HepG2 (cell line): ENCODE results near the gene LCN12. TPM values are rescaled to one million over a fixed set of nuclear protein-coding genes. Genes with fewer than 3 reads are reported as not detected.

Experiments used
- BRD4 ChIP-seq: sonication (generic); formaldehyde crosslinking; IDR thresholded peaks from 2 replicates; pipeline ENCODE4 v1.4.0; 2020; ENCODE audit warnings: missing genetic modification reagents
- EEA1 ChIP-seq: sonication (generic); formaldehyde crosslinking; IDR thresholded peaks from 2 replicates; pipeline ENCODE4 v1.5.1; 2020; ENCODE audit warnings: mild to moderate bottlenecking, missing genetic modification reagents, borderline replicate concordance
- HES4 ChIP-seq: sonication (generic); formaldehyde crosslinking; IDR thresholded peaks from 2 replicates; pipeline ENCODE4 v1.9.0; 2021; ENCODE audit warnings: mild to moderate bottlenecking, missing genetic modification reagents, borderline replicate concordance
- HMGA1 ChIP-seq: sonication (generic); formaldehyde crosslinking; conservative IDR thresholded peaks from 2 replicates; pipeline ENCODE4 v1.4.0; 2020; ENCODE audit warnings: missing genetic modification reagents
- MTF1 ChIP-seq: sonication (generic); formaldehyde crosslinking; IDR thresholded peaks from 2 replicates; pipeline ENCODE4 v1.5.0; 2020; ENCODE audit warnings: missing genetic modification reagents
- RAD21 ChIP-seq: fragments of 450-650 bp; formaldehyde crosslinking; IDR thresholded peaks from 2 replicates; pipeline ENCODE4 v1.5.0; 2020; ENCODE audit warnings: mild to moderate bottlenecking
- SOX5 ChIP-seq: IDR thresholded peaks from 2 replicates; pipeline ENCODE4 v1.6.1; 2016; ENCODE audit warnings: borderline replicate concordance
- SP4 ChIP-seq: sonication (generic); formaldehyde crosslinking; IDR thresholded peaks from 2 replicates; pipeline ENCODE4 v1.8.1; 2023; ENCODE audit warnings: mild to moderate bottlenecking, missing genetic modification reagents
- ZBTB7A ChIP-seq: sonication (generic); formaldehyde crosslinking; IDR thresholded peaks from 2 replicates; pipeline ENCODE4 v1.8.0; 2022; ENCODE audit warnings: mild to moderate bottlenecking, missing genetic modification reagents
- ZNF33B ChIP-seq: sonication (generic); formaldehyde crosslinking; IDR thresholded peaks from 2 replicates; pipeline ENCODE4 v1.5.1; 2020; ENCODE audit warnings: mild to moderate bottlenecking, missing genetic modification reagents
- ZNF354B ChIP-seq: sonication (generic); formaldehyde crosslinking; IDR thresholded peaks from 2 replicates; pipeline ENCODE4 v1.8.0; 2022; ENCODE audit warnings: mild to moderate bottlenecking, missing genetic modification reagents
- ZNF629 ChIP-seq: sonication (generic); formaldehyde crosslinking; conservative IDR thresholded peaks from 2 replicates; pipeline ENCODE4 v1.5.0; 2020; ENCODE audit warnings: missing genetic modification reagents
- ZNF775 ChIP-seq: sonication (generic); formaldehyde crosslinking; IDR thresholded peaks from 2 replicates; pipeline ENCODE4 v1.4.0; 2020; ENCODE audit warnings: missing genetic modification reagents, mild to moderate bottlenecking, moderate library complexity, borderline replicate concordance
- ZNF780A ChIP-seq: sonication (generic); formaldehyde crosslinking; IDR thresholded peaks from 2 replicates; pipeline ENCODE4 v1.8.0; 2022; ENCODE audit warnings: mild to moderate bottlenecking, missing genetic modification reagents, moderate library complexity
- ZNF850 ChIP-seq: sonication (generic); formaldehyde crosslinking; conservative IDR thresholded peaks from 2 replicates; pipeline ENCODE4 v1.9.0; 2021; ENCODE audit warnings: mild to moderate bottlenecking, missing genetic modification reagents
- polyA plus RNA-seq, 8 experiments: library from polyadenylated mRNA; depleted of rRNA in 3 of 8; stranded (reverse) in 7 of 8; unstranded in 1 of 8; fragments of >200 nt; fragmentation: Illumina TruSeq in 4 of 8; extraction: Trizol in 4 of 8; gene quantifications; 2 replicates each; pipeline versions ENCODE4 v1.2.1 to v1.2.3, GENCODE V29; 2011 to 2016; ENCODE audit warnings: low read depth in 4 of 8, missing spikeins in 1 of 8, mixed read lengths in 1 of 8; ENCODE audit not compliant: insufficient read depth in 1 of 8
- total RNA-seq, 5 experiments: library from RNA; depleted of rRNA; stranded (reverse); fragments of >200 nt; fragmentation: Illumina TruSeq; extraction: Trizol; gene quantifications; 2 replicates each; pipeline ENCODE4 v1.2.3, GENCODE V29; 2016; ENCODE audit warnings: low read depth in 1 of 5
- TF ChIP-seq, protein P1 (sequence below): sonication (generic); formaldehyde crosslinking; IDR thresholded peaks from 2 replicates; pipeline ENCODE4; 2020; ENCODE audit warnings: missing genetic modification reagents, mild to moderate bottlenecking, borderline replicate concordance
- TF ChIP-seq, protein P2 (sequence below): IDR thresholded peaks from 2 replicates; pipeline ENCODE4 v1.6.1; 2016
- TF ChIP-seq, protein P3 (sequence below): sonication (generic); formaldehyde crosslinking; IDR thresholded peaks from 2 replicates; pipeline ENCODE4 v1.4.0; 2020; ENCODE audit warnings: missing genetic modification reagents, borderline replicate concordance
- TF ChIP-seq, protein P4 (sequence below): sonication (generic); formaldehyde crosslinking; IDR thresholded peaks from 2 replicates; pipeline ENCODE4 v1.4.0; 2020; ENCODE audit warnings: low read depth, mild to moderate bottlenecking, missing genetic modification reagents
- TF ChIP-seq, protein P5 (sequence below): sonication (generic); formaldehyde crosslinking; IDR thresholded peaks from 2 replicates; pipeline ENCODE4 v1.5.0; 2020; ENCODE audit warnings: mild to moderate bottlenecking, missing genetic modification reagents
- TF ChIP-seq, protein P6 (sequence below): sonication (generic); formaldehyde crosslinking; IDR thresholded peaks from 2 replicates; pipeline ENCODE4 v1.5.1; 2020; ENCODE audit warnings: mild to moderate bottlenecking, missing genetic modification reagents, moderate library complexity

The LCN12 gene
- total and polyA plus RNA-seq, 2 of the 13 experiments (the other 11 are each of a cell fraction or from before 2014, with no cell fraction given), result 3.4 to 6.9 TPM

DNA sequence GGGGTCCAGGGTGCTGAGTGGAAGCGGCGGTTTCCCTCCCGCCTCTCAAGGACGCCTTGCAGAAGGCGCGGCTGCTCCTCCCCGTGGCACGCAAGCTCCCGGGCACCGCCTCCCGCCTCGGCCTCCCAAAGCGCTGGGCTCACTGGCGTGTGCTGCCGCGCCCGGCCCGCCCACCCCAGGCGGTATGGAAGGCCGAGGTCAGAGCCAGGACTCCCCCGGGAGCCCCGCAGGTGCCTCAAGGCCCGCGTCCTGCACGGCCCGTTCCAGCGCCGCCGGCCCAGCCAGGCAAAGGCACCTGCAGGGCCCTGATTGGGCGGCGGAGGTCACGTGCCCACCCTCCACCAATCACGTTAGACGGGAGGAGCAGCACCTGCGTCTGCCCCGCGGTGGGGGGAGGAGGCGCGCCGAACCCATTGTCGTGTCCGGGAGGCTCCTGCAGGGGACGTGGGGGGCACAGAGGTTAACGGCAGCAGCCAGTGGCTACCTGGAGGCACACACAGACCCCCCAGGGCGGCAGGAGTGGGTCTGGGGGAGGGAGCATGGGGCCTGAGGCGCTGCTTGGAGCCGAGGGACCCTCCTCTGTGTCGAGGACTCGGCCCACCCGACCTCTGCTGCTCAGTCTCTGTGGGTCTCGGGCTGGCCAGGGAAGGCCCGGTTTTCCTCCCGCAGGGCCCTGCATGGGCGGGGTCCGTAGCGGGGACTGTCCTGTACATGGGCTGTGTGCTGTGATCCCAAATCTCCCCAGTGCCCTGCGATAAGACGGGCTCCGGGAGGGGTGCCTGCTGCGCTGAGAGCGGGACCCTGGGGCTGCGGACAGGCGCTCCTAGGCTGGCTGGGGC, 2.0 kb upstream of the LCN12 start (continued):
- TF ChIP-seq ZNF780A, result peak; percentile 25; the same call in 1 of the 2 replicates
- peak; percentile 85 for TF ChIP-seq ZBTB7A (CRISPR knock-in tag)
- no peak for TF ChIP-seq ZNF775 (CRISPR knock-in tag)
- TF ChIP-seq, protein P1, sequence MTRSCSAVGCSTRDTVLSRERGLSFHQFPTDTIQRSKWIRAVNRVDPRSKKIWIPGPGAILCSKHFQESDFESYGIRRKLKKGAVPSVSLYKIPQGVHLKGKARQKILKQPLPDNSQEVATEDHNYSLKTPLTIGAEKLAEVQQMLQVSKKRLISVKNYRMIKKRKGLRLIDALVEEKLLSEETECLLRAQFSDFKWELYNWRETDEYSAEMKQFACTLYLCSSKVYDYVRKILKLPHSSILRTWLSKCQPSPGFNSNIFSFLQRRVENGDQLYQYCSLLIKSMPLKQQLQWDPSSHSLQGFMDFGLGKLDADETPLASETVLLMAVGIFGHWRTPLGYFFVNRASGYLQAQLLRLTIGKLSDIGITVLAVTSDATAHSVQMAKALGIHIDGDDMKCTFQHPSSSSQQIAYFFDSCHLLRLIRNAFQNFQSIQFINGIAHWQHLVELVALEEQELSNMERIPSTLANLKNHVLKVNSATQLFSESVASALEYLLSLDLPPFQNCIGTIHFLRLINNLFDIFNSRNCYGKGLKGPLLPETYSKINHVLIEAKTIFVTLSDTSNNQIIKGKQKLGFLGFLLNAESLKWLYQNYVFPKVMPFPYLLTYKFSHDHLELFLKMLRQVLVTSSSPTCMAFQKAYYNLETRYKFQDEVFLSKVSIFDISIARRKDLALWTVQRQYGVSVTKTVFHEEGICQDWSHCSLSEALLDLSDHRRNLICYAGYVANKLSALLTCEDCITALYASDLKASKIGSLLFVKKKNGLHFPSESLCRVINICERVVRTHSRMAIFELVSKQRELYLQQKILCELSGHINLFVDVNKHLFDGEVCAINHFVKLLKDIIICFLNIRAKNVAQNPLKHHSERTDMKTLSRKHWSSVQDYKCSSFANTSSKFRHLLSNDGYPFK (CRISPR knock-in tag), result peak; percentile 73
- peak; percentile 25 for TF ChIP-seq RAD21 (CRISPR knock-in tag)
- TF ChIP-seq ZNF850 (CRISPR knock-in tag), result no peak
- TF ChIP-seq, protein P2, sequence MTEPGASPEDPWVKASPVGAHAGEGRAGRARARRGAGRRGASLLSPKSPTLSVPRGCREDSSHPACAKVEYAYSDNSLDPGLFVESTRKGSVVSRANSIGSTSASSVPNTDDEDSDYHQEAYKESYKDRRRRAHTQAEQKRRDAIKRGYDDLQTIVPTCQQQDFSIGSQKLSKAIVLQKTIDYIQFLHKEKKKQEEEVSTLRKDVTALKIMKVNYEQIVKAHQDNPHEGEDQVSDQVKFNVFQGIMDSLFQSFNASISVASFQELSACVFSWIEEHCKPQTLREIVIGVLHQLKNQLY (CRISPR knock-in tag), result no peak
- TF ChIP-seq, protein P3, sequence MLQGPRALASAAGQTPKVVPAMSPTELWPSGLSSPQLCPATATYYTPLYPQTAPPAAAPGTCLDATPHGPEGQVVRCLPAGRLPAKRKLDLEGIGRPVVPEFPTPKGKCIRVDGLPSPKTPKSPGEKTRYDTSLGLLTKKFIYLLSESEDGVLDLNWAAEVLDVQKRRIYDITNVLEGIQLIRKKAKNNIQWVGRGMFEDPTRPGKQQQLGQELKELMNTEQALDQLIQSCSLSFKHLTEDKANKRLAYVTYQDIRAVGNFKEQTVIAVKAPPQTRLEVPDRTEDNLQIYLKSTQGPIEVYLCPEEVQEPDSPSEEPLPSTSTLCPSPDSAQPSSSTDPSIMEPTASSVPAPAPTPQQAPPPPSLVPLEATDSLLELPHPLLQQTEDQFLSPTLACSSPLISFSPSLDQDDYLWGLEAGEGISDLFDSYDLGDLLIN (CRISPR knock-in tag), result 0 out of 2 replicates have a peak, but pooled peaks have one; percentile 11
- peak; percentile 80 for TF ChIP-seq BRD4 (CRISPR knock-in tag)
- 0 out of 2 replicates have a peak, but pooled peaks have one; percentile 74 for TF ChIP-seq EEA1 (CRISPR knock-in tag)
- no peak for TF ChIP-seq MTF1 (CRISPR knock-in tag)
- peak; percentile 41; the same call in 1 of the 2 replicates for TF ChIP-seq HES4 (CRISPR knock-in tag)
- no peak for TF ChIP-seq ZNF354B (CRISPR knock-in tag)
- TF ChIP-seq SOX5 (CRISPR knock-in tag), result peak; percentile 75
- peak; percentile 90 for TF ChIP-seq SP4 (CRISPR knock-in tag)
- TF ChIP-seq, protein P4, sequence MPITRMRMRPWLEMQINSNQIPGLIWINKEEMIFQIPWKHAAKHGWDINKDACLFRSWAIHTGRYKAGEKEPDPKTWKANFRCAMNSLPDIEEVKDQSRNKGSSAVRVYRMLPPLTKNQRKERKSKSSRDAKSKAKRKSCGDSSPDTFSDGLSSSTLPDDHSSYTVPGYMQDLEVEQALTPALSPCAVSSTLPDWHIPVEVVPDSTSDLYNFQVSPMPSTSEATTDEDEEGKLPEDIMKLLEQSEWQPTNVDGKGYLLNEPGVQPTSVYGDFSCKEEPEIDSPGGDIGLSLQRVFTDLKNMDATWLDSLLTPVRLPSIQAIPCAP (CRISPR knock-in tag), result no peak
- TF ChIP-seq, protein P5, sequence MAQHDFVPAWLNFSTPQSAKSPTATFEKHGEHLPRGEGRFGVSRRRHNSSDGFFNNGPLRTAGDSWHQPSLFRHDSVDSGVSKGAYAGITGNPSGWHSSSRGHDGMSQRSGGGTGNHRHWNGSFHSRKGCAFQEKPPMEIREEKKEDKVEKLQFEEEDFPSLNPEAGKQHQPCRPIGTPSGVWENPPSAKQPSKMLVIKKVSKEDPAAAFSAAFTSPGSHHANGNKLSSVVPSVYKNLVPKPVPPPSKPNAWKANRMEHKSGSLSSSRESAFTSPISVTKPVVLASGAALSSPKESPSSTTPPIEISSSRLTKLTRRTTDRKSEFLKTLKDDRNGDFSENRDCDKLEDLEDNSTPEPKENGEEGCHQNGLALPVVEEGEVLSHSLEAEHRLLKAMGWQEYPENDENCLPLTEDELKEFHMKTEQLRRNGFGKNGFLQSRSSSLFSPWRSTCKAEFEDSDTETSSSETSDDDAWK (CRISPR knock-in tag), result no peak
- no peak for TF ChIP-seq ZNF629
- TF ChIP-seq, protein P6, sequence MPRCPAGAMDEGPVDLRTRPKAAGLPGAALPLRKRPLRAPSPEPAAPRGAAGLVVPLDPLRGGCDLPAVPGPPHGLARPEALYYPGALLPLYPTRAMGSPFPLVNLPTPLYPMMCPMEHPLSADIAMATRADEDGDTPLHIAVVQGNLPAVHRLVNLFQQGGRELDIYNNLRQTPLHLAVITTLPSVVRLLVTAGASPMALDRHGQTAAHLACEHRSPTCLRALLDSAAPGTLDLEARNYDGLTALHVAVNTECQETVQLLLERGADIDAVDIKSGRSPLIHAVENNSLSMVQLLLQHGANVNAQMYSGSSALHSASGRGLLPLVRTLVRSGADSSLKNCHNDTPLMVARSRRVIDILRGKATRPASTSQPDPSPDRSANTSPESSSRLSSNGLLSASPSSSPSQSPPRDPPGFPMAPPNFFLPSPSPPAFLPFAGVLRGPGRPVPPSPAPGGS (CRISPR knock-in tag), result peak; percentile 87; the same call in 1 of the 2 replicates
- TF ChIP-seq ZNF33B (CRISPR knock-in tag), result no peak
- no peak for TF ChIP-seq HMGA1 (CRISPR knock-in tag)
